ENCODE measurements around the gene INAFM2. TPM values are rescaled to one million over a fixed set of nuclear protein-coding genes. Genes with fewer than 3 reads are reported as not detected.

The INAFM2 gene
- total and polyA plus RNA-seq, 2 experiments from 2014 or later = 18.1 to 32.7 TPM

DNA sequence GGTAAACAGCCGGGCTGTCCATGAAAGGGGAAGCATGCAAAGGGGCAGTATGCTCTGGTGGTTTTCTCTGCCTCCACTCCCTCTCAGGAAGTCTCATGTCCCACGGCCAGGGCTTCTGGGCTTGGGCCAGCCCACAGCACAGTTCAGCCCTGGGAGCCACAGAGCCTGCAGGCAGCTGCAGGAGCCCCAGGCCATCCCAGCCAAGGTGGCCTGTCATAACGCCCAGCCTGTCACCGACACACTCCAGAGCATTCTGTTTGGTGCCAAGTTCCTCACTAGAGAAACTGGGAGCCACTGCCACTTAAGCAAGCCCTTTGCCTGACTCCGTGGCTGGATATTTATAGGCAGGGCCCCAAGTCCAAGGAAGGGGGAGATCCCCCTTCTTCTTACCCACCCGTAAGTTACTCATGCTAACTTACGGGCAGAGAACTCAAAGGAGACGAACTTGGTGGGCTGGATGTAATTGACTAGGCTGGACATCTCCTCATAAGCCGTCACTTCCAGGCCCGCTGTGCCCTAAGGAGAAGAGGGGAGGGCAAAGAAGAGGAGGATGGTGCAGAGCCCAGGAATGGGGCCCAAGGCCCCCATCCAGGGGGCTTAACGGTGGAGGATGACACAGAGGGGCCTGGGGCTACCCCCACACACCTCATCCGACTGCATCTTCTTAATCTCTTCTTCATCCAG is 27.5 kb upstream of the INAFM2 start (continued):
- TF ChIP-seq, protein P1, sequence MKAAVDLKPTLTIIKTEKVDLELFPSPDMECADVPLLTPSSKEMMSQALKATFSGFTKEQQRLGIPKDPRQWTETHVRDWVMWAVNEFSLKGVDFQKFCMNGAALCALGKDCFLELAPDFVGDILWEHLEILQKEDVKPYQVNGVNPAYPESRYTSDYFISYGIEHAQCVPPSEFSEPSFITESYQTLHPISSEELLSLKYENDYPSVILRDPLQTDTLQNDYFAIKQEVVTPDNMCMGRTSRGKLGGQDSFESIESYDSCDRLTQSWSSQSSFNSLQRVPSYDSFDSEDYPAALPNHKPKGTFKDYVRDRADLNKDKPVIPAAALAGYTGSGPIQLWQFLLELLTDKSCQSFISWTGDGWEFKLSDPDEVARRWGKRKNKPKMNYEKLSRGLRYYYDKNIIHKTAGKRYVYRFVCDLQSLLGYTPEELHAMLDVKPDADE (IDR thresholded peaks at IDR 0.05) = no peak
- TF ChIP-seq ZNF331 (CRISPR knock-in tag; IDR thresholded peaks at IDR 0.05; ENCODE audit: low read depth) = no peak
- no peak for TF ChIP-seq STAT1 (IDR thresholded peaks at IDR 0.05; ENCODE audit: unreplicated experiment)
- no peak for TF ChIP-seq EZH2 (IDR thresholded peaks at IDR 0.05; ENCODE audit: low read depth, unreplicated experiment)
- no peak for TF ChIP-seq POLR2AphosphoS5 (IDR thresholded peaks at IDR 0.05; ENCODE audit: low read depth)
- TF ChIP-seq, protein P2, sequence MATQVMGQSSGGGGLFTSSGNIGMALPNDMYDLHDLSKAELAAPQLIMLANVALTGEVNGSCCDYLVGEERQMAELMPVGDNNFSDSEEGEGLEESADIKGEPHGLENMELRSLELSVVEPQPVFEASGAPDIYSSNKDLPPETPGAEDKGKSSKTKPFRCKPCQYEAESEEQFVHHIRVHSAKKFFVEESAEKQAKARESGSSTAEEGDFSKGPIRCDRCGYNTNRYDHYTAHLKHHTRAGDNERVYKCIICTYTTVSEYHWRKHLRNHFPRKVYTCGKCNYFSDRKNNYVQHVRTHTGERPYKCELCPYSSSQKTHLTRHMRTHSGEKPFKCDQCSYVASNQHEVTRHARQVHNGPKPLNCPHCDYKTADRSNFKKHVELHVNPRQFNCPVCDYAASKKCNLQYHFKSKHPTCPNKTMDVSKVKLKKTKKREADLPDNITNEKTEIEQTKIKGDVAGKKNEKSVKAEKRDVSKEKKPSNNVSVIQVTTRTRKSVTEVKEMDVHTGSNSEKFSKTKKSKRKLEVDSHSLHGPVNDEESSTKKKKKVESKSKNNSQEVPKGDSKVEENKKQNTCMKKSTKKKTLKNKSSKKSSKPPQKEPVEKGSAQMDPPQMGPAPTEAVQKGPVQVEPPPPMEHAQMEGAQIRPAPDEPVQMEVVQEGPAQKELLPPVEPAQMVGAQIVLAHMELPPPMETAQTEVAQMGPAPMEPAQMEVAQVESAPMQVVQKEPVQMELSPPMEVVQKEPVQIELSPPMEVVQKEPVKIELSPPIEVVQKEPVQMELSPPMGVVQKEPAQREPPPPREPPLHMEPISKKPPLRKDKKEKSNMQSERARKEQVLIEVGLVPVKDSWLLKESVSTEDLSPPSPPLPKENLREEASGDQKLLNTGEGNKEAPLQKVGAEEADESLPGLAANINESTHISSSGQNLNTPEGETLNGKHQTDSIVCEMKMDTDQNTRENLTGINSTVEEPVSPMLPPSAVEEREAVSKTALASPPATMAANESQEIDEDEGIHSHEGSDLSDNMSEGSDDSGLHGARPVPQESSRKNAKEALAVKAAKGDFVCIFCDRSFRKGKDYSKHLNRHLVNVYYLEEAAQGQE (IDR thresholded peaks at IDR 0.05; ENCODE audit: unreplicated experiment) = no peak
- no peak for TF ChIP-seq NANOG (IDR thresholded peaks at IDR 0.05; ENCODE audit: borderline replicate concordance)
- TF ChIP-seq JUNB (IDR thresholded peaks at IDR 0.05; ENCODE audit: unreplicated experiment) = no peak
- TF ChIP-seq EZH2phosphoT487 (IDR thresholded peaks at IDR 0.05; ENCODE audit: unreplicated experiment) = no peak
- no peak for TF ChIP-seq CREB1 (CRISPR knock-in tag; IDR thresholded peaks at IDR 0.05; ENCODE audit: low read depth)
- TF ChIP-seq ZNF114 (CRISPR knock-in tag; IDR thresholded peaks at IDR 0.05) = no peak

DNA sequence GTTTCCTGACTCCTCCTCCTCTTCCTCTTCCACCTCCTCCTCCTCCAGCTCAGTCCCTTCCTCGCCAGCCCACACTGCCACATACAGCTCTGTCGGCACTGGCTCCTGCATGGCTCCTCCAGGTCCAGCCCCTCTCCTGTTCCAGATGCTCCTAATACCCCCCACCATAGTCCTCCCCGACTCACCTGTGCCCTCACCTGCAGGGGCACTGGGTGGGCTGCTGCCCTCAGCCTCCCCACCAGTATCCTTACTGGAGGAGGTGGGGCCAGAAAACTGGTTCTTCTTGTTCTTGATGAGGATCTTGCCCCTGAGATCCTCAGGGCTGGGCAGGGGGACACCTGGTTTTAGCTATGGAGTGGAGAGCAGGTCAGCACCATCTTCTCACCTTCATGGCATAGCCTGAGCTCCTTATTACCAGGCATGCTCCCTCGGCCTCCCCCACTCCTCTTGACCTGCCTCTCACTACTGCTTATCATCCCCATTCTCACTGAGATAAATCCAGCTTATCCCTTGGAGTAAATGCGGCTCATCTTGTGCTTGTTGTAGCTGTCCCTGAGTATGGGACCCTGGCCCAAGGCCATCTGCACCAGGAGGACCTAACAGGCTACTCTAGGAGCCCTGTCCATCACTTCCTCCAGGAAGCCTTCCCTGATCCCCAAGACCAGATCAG is 26.8 kb upstream of the INAFM2 start:
- H3K79me2 ChIP-seq (replicated peaks; ENCODE audit: insufficient read depth) = no peaks in the 10 kb centered on the region
- H2AFZ ChIP-seq = no peak overlapping the region
- no peak overlapping the region for H3K4me2 ChIP-seq
- H3K9me2 ChIP-seq (ENCODE audit: insufficient read depth) = no peaks in the 10 kb centered on the region
- no peak overlapping the region for H3K4me3 Mint-ChIP-seq
- H3K27me3 ChIP-seq (ENCODE audit: insufficient read depth) = peaks cover 20% of the 10 kb centered on the region
- H3K9me3 Mint-ChIP-seq = peaks cover 15% of the 10 kb centered on the region
- no peaks in the 10 kb centered on the region for H3F3A ChIP-seq (replicated peaks; ENCODE audit: low read depth)
- no peak overlapping the region for H3K27ac ChIP-seq (ENCODE audit: low read depth)
- ATAC-seq (no peak), DNase-seq (ENCODE audit: low spot score) (no peak)
- no peak overlapping the region for H3K27ac Mint-ChIP-seq
- H3K4me3 ChIP-seq = no peak overlapping the region
- peaks cover 27% of the 10 kb centered on the region for H3K4me1 Mint-ChIP-seq
- H3K36me3 Mint-ChIP-seq (ENCODE audit: low read depth) = peaks cover 12% of the 10 kb centered on the region
- peaks cover 35% of the 10 kb centered on the region for H3K27me3 Mint-ChIP-seq (ENCODE audit: insufficient read depth, low read depth, poor library complexity)
- peaks cover 4% of the 10 kb centered on the region; the same call in 1 of the 2 replicates for H3K4me1 ChIP-seq (ENCODE audit: insufficient read depth)
- H4K20me1 ChIP-seq (replicated peaks; ENCODE audit: insufficient read depth) = no peaks in the 10 kb centered on the region
- no peaks in the 10 kb centered on the region for H3K36me3 ChIP-seq (ENCODE audit: insufficient read depth)
- TF ChIP-seq, protein P3, sequence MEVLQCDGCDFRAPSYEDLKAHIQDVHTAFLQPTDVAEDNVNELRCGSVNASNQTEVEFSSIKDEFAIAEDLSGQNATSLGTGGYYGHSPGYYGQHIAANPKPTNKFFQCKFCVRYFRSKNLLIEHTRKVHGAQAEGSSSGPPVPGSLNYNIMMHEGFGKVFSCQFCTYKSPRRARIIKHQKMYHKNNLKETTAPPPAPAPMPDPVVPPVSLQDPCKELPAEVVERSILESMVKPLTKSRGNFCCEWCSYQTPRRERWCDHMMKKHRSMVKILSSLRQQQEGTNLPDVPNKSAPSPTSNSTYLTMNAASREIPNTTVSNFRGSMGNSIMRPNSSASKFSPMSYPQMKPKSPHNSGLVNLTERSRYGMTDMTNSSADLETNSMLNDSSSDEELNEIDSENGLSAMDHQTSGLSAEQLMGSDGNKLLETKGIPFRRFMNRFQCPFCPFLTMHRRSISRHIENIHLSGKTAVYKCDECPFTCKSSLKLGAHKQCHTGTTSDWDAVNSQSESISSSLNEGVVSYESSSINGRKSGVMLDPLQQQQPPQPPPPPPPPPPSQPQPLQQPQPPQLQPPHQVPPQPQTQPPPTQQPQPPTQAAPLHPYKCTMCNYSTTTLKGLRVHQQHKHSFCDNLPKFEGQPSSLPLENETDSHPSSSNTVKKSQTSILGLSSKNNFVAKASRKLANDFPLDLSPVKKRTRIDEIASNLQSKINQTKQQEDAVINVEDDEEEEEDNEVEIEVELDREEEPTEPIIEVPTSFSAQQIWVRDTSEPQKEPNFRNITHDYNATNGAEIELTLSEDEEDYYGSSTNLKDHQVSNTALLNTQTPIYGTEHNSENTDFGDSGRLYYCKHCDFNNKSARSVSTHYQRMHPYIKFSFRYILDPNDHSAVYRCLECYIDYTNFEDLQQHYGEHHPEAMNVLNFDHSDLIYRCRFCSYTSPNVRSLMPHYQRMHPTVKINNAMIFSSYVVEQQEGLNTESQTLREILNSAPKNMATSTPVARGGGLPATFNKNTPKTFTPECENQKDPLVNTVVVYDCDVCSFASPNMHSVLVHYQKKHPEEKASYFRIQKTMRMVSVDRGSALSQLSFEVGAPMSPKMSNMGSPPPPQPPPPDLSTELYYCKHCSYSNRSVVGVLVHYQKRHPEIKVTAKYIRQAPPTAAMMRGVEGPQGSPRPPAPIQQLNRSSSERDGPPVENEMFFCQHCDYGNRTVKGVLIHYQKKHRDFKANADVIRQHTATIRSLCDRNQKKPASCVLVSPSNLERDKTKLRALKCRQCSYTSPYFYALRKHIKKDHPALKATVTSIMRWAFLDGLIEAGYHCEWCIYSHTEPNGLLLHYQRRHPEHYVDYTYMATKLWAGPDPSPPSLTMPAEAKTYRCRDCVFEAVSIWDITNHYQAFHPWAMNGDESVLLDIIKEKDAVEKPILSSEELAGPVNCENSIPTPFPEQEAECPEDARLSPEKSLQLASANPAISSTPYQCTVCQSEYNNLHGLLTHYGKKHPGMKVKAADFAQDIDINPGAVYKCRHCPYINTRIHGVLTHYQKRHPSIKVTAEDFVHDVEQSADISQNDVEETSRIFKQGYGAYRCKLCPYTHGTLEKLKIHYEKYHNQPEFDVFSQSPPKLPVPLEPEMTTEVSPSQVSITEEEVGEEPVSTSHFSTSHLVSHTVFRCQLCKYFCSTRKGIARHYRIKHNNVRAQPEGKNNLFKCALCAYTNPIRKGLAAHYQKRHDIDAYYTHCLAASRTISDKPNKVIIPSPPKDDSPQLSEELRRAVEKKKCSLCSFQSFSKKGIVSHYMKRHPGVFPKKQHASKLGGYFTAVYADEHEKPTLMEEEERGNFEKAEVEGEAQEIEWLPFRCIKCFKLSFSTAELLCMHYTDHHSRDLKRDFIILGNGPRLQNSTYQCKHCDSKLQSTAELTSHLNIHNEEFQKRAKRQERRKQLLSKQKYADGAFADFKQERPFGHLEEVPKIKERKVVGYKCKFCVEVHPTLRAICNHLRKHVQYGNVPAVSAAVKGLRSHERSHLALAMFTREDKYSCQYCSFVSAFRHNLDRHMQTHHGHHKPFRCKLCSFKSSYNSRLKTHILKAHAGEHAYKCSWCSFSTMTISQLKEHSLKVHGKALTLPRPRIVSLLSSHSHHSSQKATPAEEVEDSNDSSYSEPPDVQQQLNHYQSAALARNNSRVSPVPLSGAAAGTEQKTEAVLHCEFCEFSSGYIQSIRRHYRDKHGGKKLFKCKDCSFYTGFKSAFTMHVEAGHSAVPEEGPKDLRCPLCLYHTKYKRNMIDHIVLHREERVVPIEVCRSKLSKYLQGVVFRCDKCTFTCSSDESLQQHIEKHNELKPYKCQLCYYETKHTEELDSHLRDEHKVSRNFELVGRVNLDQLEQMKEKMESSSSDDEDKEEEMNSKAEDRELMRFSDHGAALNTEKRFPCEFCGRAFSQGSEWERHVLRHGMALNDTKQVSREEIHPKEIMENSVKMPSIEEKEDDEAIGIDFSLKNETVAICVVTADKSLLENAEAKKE (CRISPR knock-in tag; IDR thresholded peaks at IDR 0.05) = no peak
- TF ChIP-seq STAT1 (IDR thresholded peaks at IDR 0.05; ENCODE audit: unreplicated experiment) = no peak
- no peak for TF ChIP-seq POLR2AphosphoS5 (IDR thresholded peaks at IDR 0.05; ENCODE audit: low read depth)

Measured in GM23338 (cell line).